ENCODE measurements around the gene ZFPL1.

Gene ZFPL1

DNA sequence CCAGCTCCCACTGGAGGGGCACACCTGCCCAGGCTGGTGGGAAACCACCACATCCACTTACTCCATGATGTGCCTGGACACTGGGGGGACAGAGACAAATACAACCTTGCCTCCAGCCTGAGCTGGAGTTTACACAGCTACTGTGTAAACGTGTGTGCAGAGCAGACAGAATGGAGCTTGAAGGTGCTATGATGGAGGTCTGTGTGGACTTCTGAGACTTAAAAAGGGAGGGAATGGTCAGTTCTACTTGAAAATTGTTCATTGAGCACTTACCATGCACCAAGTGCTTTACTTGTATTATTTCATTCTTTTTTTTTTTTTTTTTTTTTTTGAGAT, 11.4 kb upstream of the ZFPL1 start:
- Mint-ChIP-seq H3K4me1 (ENCODE audit: low read depth) (no peaks in the 10 kb centered on the region), H3K36me3 (ENCODE audit: low read depth) (peaks cover 22% of the 10 kb centered on the region), H3K27ac (no peak overlapping the region)

GRCh38 chr11:65077451-65077850, 6.6 kb upstream of the ZFPL1 start:
- H3K9me3 Mint-ChIP-seq = no peaks in the 10 kb centered on the region
- no peak overlapping the region for H3K4me3 Mint-ChIP-seq
- H3K4me1 Mint-ChIP-seq (ENCODE audit: low read depth) = peaks cover 40% of the 10 kb centered on the region
- no peak overlapping the region for H3K27ac Mint-ChIP-seq
- H3K36me3 Mint-ChIP-seq (ENCODE audit: low read depth) = peaks cover 63% of the 10 kb centered on the region
- no peaks in the 10 kb centered on the region for H3K27me3 Mint-ChIP-seq

More for the DNA sequence above, 11.4 kb upstream of the ZFPL1 start:
- Mint-ChIP-seq H3K27me3 (no peaks in the 10 kb centered on the region), H3K4me3 (no peak overlapping the region), H3K9me3 (no peaks in the 10 kb centered on the region)

DNA sequence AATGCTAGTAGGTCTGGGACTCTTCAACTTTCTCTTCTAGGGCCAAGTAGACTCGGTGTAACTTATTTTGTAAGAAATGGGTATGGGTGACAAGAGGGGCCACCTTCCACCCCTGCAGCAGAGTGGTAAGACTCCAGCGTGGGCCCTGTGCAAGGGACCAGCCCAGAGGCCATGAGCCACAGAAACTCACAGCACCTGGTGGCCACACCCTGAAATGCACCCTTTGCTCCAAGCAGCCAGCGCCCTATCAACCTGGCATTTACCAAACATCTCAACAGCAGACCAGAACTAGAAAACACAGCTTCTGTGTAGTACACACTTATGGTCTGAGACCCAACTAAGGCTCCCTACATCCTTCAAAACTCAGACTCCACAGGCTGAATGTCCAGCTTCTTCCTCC, 5.9 kb upstream of the ZFPL1 start:
- Mint-ChIP-seq H3K4me1 (ENCODE audit: low read depth) (peaks cover 47% of the 10 kb centered on the region), H3K27ac (peak overlapping the region; percentile 65), H3K36me3 (ENCODE audit: low read depth) (peaks cover 70% of the 10 kb centered on the region), H3K9me3 (no peaks in the 10 kb centered on the region), H3K27me3 (no peaks in the 10 kb centered on the region), H3K4me3 (peak overlapping the region; percentile 20)

DNA sequence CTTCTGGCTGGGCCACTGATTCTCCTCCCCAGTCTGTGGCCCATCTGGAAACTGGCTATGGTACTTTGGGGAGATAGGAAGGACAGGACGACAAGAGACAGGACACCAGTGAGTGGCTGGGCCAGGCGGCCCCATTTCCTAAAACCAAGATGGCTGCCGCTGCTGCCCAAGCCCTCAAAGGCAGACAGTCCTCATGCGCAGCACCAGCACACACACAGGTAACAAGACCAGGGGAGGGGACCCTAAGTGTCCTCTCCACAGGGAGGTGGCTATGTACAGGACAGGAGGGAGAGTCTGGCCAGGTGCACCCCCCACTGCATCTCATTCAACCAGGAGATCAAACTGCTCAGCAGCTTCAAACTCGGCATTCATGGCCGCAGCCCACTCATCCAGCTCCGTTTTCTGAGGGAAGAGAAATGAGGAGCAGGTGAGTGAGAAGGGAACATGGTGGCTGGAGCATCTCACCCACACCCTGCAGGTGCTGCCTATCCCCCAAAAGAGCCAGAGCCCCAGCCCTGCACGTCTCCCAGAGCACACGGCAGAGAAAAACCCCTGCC, 5.2 kb upstream of the ZFPL1 start:
- Mint-ChIP-seq H3K27me3 (no peaks in the 10 kb centered on the region), H3K4me1 (ENCODE audit: low read depth) (peaks cover 54% of the 10 kb centered on the region), H3K9me3 (no peaks in the 10 kb centered on the region), H3K36me3 (ENCODE audit: low read depth) (peaks cover 74% of the 10 kb centered on the region), H3K4me3 (no peak overlapping the region), H3K27ac (peak overlapping the region; percentile 65)

- peaks cover 66% of the 10 kb centered on the region for H3K4me1 Mint-ChIP-seq (ENCODE audit: low read depth)
- no peaks in the 10 kb centered on the region for H3K9me3 Mint-ChIP-seq
- H3K36me3 Mint-ChIP-seq (ENCODE audit: low read depth) = peaks cover 60% of the 10 kb centered on the region
- no peaks in the 10 kb centered on the region for H3K27me3 Mint-ChIP-seq
- peak overlapping the region; percentile 95 for H3K27ac Mint-ChIP-seq
- H3K4me3 Mint-ChIP-seq = peak overlapping the region; percentile 99
These were observed 738 bp upstream of the ZFPL1 start for GRCh38 chr11:65083134-65083833.

DNA sequence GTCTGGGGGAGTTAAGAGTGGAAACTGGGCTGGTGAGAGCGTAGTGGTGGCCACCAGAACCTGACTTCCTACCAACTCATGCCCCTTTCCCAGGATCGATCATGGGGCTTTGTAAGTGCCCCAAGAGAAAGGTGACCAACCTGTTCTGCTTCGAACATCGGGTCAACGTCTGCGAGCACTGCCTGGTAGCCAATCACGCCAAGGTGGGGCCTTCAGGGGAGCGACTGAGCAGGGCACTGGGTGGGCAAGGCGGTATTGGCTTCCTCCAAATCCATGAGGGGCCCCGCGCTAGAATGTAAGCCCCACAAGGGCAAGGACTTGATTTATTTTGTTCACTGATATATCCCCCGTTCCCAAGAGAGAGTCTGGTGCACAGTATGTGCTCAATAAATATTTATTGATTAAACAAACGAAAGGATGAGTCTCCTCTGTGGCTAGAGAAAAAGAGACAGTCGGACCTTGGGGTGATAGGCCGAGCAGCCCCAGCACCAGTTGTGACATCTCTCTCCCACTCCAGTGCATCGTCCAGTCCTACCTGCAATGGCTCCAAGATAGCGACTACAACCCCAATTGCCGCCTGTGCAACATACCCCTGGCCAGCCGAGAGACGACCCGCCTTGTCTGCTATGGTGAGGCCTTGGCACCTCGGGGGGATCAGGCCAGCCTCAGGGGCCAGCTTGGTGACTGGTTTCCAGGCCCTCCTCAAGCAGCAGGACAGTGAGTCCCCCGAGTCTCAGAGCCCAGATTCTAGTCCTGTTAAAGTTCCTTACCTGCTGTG, 765 bp downstream of the ZFPL1 start:
- Mint-ChIP-seq H3K36me3 (ENCODE audit: low read depth) (peaks cover 57% of the 10 kb centered on the region), H3K27me3 (no peaks in the 10 kb centered on the region), H3K27ac (peak overlapping the region; percentile 95)

GRCh38 chr11:65085446-65085845, 1.4 kb downstream of the ZFPL1 start:
- peaks cover 51% of the 10 kb centered on the region for H3K4me1 Mint-ChIP-seq (ENCODE audit: low read depth)
- H3K4me3 Mint-ChIP-seq = peak overlapping the region; percentile 99
- peak overlapping the region; percentile 95 for H3K27ac Mint-ChIP-seq
- H3K36me3 Mint-ChIP-seq (ENCODE audit: low read depth) = peaks cover 53% of the 10 kb centered on the region
- H3K9me3 Mint-ChIP-seq = no peaks in the 10 kb centered on the region
- no peaks in the 10 kb centered on the region for H3K27me3 Mint-ChIP-seq

More for the DNA sequence above, 765 bp downstream of the ZFPL1 start:
- Mint-ChIP-seq H3K4me3 (peak overlapping the region; percentile 99), H3K9me3 (no peaks in the 10 kb centered on the region), H3K4me1 (ENCODE audit: low read depth) (peaks cover 55% of the 10 kb centered on the region)

- H3K27ac Mint-ChIP-seq = no peak overlapping the region
- no peak overlapping the region for H3K4me3 Mint-ChIP-seq
- H3K27me3 Mint-ChIP-seq = no peaks in the 10 kb centered on the region
- H3K36me3 Mint-ChIP-seq (ENCODE audit: low read depth) = peaks cover 40% of the 10 kb centered on the region
- H3K9me3 Mint-ChIP-seq = no peaks in the 10 kb centered on the region
- peaks cover 38% of the 10 kb centered on the region for H3K4me1 Mint-ChIP-seq (ENCODE audit: low read depth)
These were observed 2.8 kb downstream of the ZFPL1 start for GRCh38 chr11:65086809-65087208.

- Mint-ChIP-seq H3K36me3 (ENCODE audit: low read depth) (peaks cover 36% of the 10 kb centered on the region), H3K4me1 (ENCODE audit: low read depth) (peaks cover 34% of the 10 kb centered on the region), H3K4me3 (no peak overlapping the region), H3K27me3 (no peaks in the 10 kb centered on the region), H3K9me3 (no peaks in the 10 kb centered on the region), H3K27ac (no peak overlapping the region)
These were observed 3.2 kb downstream of the ZFPL1 start for GRCh38 chr11:65087216-65087615.

- Mint-ChIP-seq H3K4me1 (ENCODE audit: low read depth) (peaks cover 28% of the 10 kb centered on the region), H3K4me3 (no peak overlapping the region), H3K36me3 (ENCODE audit: low read depth) (peaks cover 29% of the 10 kb centered on the region), H3K27ac (no peak overlapping the region), H3K9me3 (no peaks in the 10 kb centered on the region), H3K27me3 (no peaks in the 10 kb centered on the region)
These were observed 3.8 kb downstream of the ZFPL1 start for GRCh38 chr11:65087827-65088226.

- Mint-ChIP-seq H3K27me3 (no peaks in the 10 kb centered on the region), H3K36me3 (ENCODE audit: low read depth) (peaks cover 22% of the 10 kb centered on the region), H3K9me3 (no peaks in the 10 kb centered on the region), H3K4me3 (no peak overlapping the region), H3K4me1 (ENCODE audit: low read depth) (peaks cover 12% of the 10 kb centered on the region), H3K27ac (no peak overlapping the region)
These were observed 5.6 kb downstream of the ZFPL1 start for GRCh38 chr11:65089621-65090020.

DNA sequence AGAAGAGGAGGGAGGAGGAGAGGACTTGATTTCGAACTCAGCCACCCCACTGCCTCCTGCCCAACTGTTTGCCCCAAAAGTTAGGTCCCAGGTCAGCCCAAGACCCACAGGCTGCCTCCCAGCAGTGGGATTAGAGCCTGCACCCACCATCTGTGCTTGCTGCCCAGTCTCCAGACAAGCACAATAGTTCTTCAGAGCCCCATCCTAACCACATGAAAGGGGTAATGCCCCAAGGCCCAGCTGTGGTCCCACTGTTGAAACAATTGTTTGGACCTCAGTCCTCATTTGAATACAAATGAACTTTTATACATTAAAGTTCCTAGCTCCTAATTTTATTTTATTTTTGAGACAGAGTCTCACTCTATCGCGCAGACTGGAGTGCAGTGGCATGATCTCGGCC, 6.6 kb downstream of the ZFPL1 start:
- Mint-ChIP-seq H3K9me3 (no peaks in the 10 kb centered on the region), H3K4me1 (ENCODE audit: low read depth) (peaks cover 3% of the 10 kb centered on the region), H3K27ac (no peak overlapping the region), H3K36me3 (ENCODE audit: low read depth) (peaks cover 16% of the 10 kb centered on the region), H3K27me3 (no peaks in the 10 kb centered on the region), H3K4me3 (no peak overlapping the region)

GRCh38 chr11:65095427-65095826, 11.4 kb downstream of the ZFPL1 start:
- H3K27me3 Mint-ChIP-seq = no peaks in the 10 kb centered on the region
- peak overlapping the region; percentile 94 for H3K27ac Mint-ChIP-seq
- H3K36me3 Mint-ChIP-seq (ENCODE audit: low read depth) = peaks cover 10% of the 10 kb centered on the region
- H3K9me3 Mint-ChIP-seq = no peaks in the 10 kb centered on the region
- H3K4me1 Mint-ChIP-seq (ENCODE audit: low read depth) = peaks cover 13% of the 10 kb centered on the region
- H3K4me3 Mint-ChIP-seq = peak overlapping the region; percentile 90

GRCh38 chr11:65095974-65096806, 12.2 kb downstream of the ZFPL1 start, which contains the start of gene VPS51:
Gene VPS51, plus strand, starts transcription at chr11:65096214. Its CDS starts 37 bp downstream, at chr11:65096251.
- peak within 1 kb of the TSS; percentile 94 for H3K27ac Mint-ChIP-seq

More at GRCh38 chr11:65095974-65096806, 12.2 kb downstream of the ZFPL1 start, which contains the start of gene VPS51:
- no peaks in the 10 kb centered on the region for H3K27me3 Mint-ChIP-seq
- H3K4me1 Mint-ChIP-seq (ENCODE audit: low read depth) = peaks cover 13% of the 10 kb centered on the region
- no peaks in the 10 kb centered on the region for H3K9me3 Mint-ChIP-seq
- H3K4me3 Mint-ChIP-seq = peak within 1 kb of the TSS; percentile 90
- H3K36me3 Mint-ChIP-seq (ENCODE audit: low read depth) = peaks cover 13% of the 10 kb centered on the region
